Astrocyte (in vitro differentiated cells and primary cell): ENCODE results near the gene TMEM161B.

Experiments
- EZH2 ChIP-seq: IDR thresholded peaks from 2 replicates; pipeline ENCODE4 v1.6.1; 2012; ENCODE audit warnings: mild to moderate bottlenecking, low read length, inconsistent platforms; ENCODE audit not compliant: insufficient read depth
- TF ChIP-seq, protein P1 (sequence below): IDR thresholded peaks from 2 replicates; pipeline ENCODE4 v1.5.1; 2011; ENCODE audit warnings: low read depth, mild to moderate bottlenecking, inconsistent platforms, low read length, moderate library complexity; ENCODE audit not compliant: insufficient read depth

DNA sequence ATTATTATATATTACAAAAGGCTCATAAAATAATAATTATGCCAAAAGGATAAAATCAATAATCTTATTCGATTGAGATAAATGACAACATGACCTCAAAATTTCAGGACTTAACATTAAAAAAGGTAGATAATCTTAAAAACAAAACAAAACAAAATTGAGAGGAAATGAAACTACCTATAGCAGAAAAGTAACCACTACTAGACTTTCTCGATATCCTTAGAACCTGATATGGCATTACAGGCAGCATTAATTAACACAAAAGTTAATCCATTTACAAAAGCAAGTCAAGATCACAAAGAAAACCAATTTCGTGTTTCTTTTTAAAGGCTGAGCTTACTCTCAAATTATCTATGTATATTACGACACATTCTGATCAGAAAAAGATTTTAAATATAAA is 29.9 kb downstream of the TMEM161B start:
- TF ChIP-seq, protein P1, sequence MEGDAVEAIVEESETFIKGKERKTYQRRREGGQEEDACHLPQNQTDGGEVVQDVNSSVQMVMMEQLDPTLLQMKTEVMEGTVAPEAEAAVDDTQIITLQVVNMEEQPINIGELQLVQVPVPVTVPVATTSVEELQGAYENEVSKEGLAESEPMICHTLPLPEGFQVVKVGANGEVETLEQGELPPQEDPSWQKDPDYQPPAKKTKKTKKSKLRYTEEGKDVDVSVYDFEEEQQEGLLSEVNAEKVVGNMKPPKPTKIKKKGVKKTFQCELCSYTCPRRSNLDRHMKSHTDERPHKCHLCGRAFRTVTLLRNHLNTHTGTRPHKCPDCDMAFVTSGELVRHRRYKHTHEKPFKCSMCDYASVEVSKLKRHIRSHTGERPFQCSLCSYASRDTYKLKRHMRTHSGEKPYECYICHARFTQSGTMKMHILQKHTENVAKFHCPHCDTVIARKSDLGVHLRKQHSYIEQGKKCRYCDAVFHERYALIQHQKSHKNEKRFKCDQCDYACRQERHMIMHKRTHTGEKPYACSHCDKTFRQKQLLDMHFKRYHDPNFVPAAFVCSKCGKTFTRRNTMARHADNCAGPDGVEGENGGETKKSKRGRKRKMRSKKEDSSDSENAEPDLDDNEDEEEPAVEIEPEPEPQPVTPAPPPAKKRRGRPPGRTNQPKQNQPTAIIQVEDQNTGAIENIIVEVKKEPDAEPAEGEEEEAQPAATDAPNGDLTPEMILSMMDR: no peak
- TF ChIP-seq EZH2: no peak
